NCI-H2029 treated with DMSO at 0.1 percent for 48 hours (cell line): Measurements from ENCODE around the gene MGA.
A peak's percentile ranks its signal among the peaks of the same experiment; 100 is the strongest.

Experiments
- DNase-seq: peaks from one replicate; lab custom pipeline; 2025; lab: John Stamatoyannopoulos, UW

Gene MGA

GRCh38 chr15:41660235-41661077 is at the start of gene MGA:
Gene MGA (plus strand): TSS chr15:41660405.
- DNase-seq = peak; percentile 32

- DNase-seq = peak; percentile 10
Observed at GRCh38 chr15:41620536-41621199, 39.5 kb upstream of the MGA start.

DNA sequence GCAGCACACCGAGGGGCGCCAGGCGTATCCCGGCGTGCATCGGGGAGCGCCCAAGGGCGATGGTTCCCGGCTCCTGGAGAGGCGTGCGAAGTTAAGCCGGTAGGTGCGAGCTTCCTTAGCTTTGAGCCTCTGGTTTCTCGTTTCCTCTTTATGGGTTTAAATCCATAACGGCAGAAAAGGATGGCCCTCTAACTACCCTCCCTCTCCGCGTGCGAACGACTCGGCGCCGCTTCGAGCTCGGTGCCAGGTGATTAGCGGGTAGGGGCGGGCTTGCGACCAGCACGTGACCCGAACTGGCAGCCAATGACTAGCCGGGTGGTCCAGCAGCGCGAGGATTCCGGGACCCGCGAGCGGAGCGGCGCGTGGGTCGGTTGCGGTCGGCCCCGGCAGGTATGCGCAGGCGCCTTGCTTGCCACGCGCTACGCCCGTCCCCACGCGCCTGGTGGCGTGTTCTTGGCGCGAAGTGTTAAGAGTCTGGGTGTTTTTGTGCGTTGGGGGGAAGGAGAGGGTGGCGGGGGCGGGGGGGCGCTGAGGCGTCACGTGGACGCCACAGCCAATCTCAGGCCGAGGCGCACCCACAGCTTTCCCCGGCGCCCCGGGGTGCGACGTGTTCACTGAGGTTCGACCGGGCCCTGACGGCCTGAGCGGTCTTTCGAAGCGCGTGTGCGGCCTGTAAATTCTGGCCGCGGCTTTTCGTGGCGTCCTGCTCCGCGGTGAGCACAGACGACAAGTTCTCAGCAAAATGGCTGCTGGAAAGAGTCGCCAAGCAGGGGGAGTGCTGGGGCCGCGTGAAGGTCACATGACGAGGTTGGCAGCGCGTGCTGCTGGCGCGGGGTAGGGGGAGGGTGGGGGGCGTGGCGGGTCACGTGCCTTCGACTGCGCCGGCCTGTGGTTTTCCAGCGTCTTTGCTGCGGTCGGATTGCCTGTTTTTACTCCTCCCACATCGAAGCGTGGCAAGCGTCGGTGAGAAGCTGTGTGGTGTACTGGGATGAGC is 38.7 kb upstream of the MGA start:
- DNase-seq = no peak

- DNase-seq = no peak
Observed at GRCh38 chr15:41622901-41623300, 37.3 kb upstream of the MGA start.

- no peak for DNase-seq
Observed at GRCh38 chr15:41627203-41627602, 33.0 kb upstream of the MGA start.

GRCh38 chr15:41629463-41629862 is 30.7 kb upstream of the MGA start:
- no peak for DNase-seq

DNA sequence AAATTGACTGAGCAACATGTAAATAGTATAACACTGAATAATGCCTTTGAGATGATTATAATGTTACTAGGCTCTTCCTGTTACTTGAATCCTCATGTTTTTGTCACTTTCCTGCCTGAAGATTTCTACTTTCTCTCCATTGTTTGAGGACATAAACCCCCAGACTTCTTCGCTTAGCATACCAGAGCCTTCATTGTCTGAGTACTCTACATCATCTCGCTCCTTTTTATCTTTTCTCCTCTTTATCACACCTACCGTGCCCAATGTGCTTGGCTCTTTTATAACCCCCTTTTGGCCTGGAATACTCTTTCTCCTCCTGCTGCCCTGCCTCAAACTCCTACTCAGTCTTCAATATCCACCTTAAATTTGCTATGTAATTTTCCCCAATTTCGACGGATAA is 30.3 kb upstream of the MGA start:
- DNase-seq = no peak

GRCh38 chr15:41630616-41631217 is 29.5 kb upstream of the MGA start:
- DNase-seq = no peak

DNA sequence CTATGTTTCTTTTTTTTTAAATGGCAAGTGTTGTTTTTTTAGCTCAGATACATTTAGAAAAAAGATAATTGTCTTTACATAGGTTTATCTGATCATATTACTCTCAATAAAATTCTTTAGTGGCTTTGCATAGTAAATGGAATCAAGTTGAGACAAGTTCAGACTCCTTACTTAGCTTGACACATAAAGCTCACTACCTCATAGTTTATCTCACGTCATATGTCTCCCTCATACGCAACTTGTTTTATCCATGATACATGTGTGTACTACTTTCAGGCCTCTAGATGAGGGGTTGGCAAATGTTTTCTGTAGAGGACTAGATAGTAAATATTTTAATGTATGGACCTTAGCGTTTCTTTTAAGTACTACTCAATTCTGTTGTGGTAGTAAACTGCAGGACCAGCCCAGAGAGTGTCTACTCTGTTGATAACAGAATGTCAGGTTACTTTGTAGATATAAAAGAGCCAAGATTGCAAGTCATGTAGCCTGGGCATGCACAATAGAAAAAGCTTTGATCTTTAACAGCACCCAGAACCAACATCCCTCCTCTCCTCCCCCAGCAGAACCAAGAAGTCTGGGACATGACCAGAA is 28.2 kb upstream of the MGA start:
- DNase-seq = no peak

GRCh38 chr15:41633609-41634008 is 26.6 kb upstream of the MGA start:
- no peak for DNase-seq

DNA sequence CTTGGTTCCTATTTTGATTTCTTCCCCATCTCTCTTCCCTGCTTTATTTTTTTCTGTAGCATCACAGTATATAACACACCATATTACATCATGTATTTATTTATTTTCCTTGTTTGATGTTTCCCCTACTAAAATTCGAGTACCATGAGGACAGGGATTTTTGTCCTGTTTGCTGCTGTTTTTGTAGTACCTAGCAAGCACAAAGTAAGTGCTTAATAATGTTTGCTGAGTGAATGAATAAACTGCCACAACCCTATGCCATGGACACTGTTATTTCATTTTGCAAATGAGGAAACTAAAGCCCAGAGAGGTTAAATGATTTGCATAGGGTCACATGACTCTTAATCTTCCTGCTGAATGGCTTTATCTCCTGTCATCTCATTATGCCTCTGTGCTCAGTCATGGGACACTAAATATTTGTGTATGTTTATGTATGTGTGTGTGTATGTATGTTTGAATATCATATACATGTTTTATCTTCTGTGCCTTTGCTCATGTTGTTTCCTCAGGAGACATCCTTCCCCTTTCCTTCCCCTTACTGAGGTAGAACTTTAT is 26.1 kb upstream of the MGA start:
- DNase-seq = no peak

DNA sequence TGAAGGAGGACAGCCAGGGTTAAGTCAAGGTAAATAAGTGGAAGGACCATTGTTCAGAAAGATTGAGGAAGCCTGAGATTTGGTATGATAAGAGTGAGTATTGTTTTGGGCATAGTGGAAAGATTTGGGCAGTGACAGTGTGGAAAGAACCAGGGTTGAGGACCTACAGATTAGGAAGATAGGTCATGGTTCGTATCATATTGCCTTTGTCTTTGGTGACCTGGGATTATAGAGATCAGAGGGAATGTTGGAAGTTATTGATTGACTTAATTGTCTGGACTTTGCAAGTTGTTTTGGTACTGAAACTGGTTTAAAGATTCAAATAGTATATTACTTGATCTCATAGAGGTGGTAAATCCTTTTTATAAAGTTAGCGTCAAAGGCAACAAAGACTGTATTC is 23.1 kb upstream of the MGA start:
- DNase-seq = no peak

GRCh38 chr15:41640985-41641384 is 19.2 kb upstream of the MGA start:
- DNase-seq = no peak

GRCh38 chr15:41647262-41647661 is 12.9 kb upstream of the MGA start:
- no peak for DNase-seq

DNA sequence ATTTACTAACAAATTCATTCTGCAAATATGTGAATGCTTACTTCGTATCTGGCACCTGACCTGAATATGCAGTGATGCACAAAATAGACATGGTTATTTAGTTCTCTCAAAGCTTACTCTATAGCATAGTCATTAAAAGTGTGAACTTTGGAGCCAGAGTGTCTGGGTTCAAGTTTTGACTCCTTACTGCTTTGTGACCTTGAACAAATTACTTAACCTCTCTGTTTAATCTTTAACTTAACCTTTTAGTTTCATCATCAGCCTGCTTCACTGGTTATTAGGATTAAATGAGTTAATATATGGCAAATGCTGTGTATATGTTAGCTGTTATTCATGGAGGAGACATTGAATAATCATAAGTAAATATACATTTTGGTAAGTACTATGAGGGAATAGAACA is 12.1 kb upstream of the MGA start:
- no peak for DNase-seq

GRCh38 chr15:41648770-41649169 is 11.4 kb upstream of the MGA start:
- DNase-seq = no peak

- no peak for DNase-seq
Observed at GRCh38 chr15:41650806-41651205, 9.4 kb upstream of the MGA start.

GRCh38 chr15:41651373-41651772 is 8.8 kb upstream of the MGA start:
- no peak for DNase-seq

- no peak for DNase-seq
Observed at GRCh38 chr15:41653760-41654159, 6.4 kb upstream of the MGA start.

DNA sequence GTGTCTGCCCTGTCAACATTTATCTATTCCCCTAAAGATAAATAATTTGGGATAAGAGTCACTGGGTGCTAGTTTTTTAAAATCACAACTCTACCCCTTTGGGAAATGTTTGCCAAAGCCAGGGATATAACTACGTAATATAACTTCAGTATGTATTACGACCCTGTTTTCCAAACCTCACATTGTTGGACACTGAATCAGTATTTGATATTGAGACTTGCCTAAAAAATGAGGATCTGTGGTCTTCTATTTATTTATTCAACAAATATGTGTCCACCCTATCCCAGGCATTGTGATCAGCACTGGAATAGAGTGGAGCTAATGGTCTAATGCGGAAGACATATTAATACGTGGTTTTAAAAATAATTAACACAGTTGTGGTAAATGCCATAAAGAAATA is 4.5 kb upstream of the MGA start:
- no peak for DNase-seq

GRCh38 chr15:41656188-41656587 is 4.0 kb upstream of the MGA start:
- DNase-seq = no peak
